HepG2 (cell line): ENCODE measurements around the gene FBP1. TPM values are rescaled to one million over a fixed set of nuclear protein-coding genes. Genes with fewer than 3 reads are reported as not detected.

ENCODE experiments used
- ATAC-seq: fragments of 200-7000 bp; cut with Tn5 transposase; 3 replicates; pipeline ENCODE4 v1.9.1; 2020; ENCODE audit warnings: mild to moderate bottlenecking, moderate library complexity
- BruUV-seq: library from RNA; stranded (reverse); fragments of 400-500 nt; replicated peaks from 2 replicates; lab custom pipeline; 2021; lab: Mats Ljungman, UMichigan
- CTCF ChIA-PET: fragments of 300-600 bp; formaldehyde crosslinking; extraction: SDS; loops from one replicate; lab custom pipeline; 2021; ENCODE audit warnings: low total read pairs, inconsistent platforms, low intra/inter-chr PET ratio; lab: Yijun Ruan, JAX
- POLR2A ChIA-PET: fragments of 350-600 bp; sonication (Branson Sonifier 250); formaldehyde crosslinking; loops from one replicate; lab custom pipeline; 2020; ENCODE audit warnings: antibody characterized with exemption, inconsistent platforms; lab: Yijun Ruan, JAX
- DNase-seq: peaks from one replicate; pipeline ENCODE4 v3.0.0-alpha.2; 2015; ENCODE audit warnings: low spot score
- FAIRE-seq: peaks from 3 replicates; lab custom pipeline; 2011; peaks lifted over from hg19 to GRCh38; lab: Jason Lieb, UNC
- H2AFZ ChIP-seq: one replicate; pipeline ENCODE4 v1.6.1; 2011; ENCODE audit warnings: low read length, inconsistent platforms
- H3K27ac ChIP-seq: fragments of 300-600 bp; 3 replicates; pipeline ENCODE4 v1.8.0; 2011; ENCODE audit warnings: mixed run types, mild to moderate bottlenecking, mixed read lengths, low read length, inconsistent platforms; ENCODE audit not compliant: insufficient read depth; ENCODE audit errors: extremely low read length
- H3K27me3 ChIP-seq, 2 experiments: fragments of 200-600 bp in 1 of 2; 2 replicates in 1 of 2; 3 replicates in 1 of 2; pipeline versions ENCODE4 v1.6.0 to v1.8.0; 2011; ENCODE audit warnings: low read length in 2 of 2, mild to moderate bottlenecking in 2 of 2, moderate library complexity in 2 of 2, inconsistent platforms in 1 of 2; ENCODE audit not compliant: insufficient read depth in 2 of 2, control insufficient read depth in 1 of 2
- H3K36me3 ChIP-seq, 2 experiments: fragments of 200-600 bp in 1 of 2; replicated peaks in 1 of 2; 2 replicates in 1 of 2; 3 replicates in 1 of 2; pipeline versions ENCODE4 v1.5.1 to v1.8.0; 2011; ENCODE audit warnings: low read length in 2 of 2, inconsistent platforms in 1 of 2; ENCODE audit not compliant: insufficient read depth in 2 of 2, control insufficient read depth in 1 of 2
- H3K4me1 ChIP-seq: 2 replicates; pipeline ENCODE4 v1.5.1; 2012; ENCODE audit warnings: low read length, inconsistent platforms; ENCODE audit not compliant: insufficient read depth
- H3K4me2 ChIP-seq: 2 replicates; pipeline ENCODE4 v1.6.0; 2011; ENCODE audit warnings: low read depth, low read length, inconsistent platforms
- H3K4me3 ChIP-seq, 3 experiments: fragments of 200-600 bp in 1 of 3; sonication (generic), shearing (Covaris generic) in 1 of 3; replicated peaks in 1 of 3; 2 replicates each; pipeline ENCODE4 v1.5.1; 2011 to 2016; ENCODE audit warnings: low read length in 3 of 3, inconsistent platforms in 2 of 3, low read depth in 2 of 3, mild to moderate bottlenecking in 2 of 3, control low read depth in 1 of 3, mixed read lengths in 1 of 3; ENCODE audit not compliant: insufficient read depth in 1 of 3
- H3K79me2 ChIP-seq: one replicate; pipeline ENCODE4 v1.6.1; 2011; ENCODE audit warnings: low read length, inconsistent platforms; ENCODE audit not compliant: insufficient read depth
- H3K9ac ChIP-seq: 2 replicates; pipeline ENCODE4 v1.6.0; 2011; ENCODE audit warnings: mild to moderate bottlenecking, low read depth, low read length, inconsistent platforms; ENCODE audit not compliant: insufficient read depth
- H3K9me3 ChIP-seq: 2 replicates; pipeline ENCODE4 v1.5.1; 2012; ENCODE audit warnings: mild to moderate bottlenecking, low read length
- H4K20me1 ChIP-seq: 2 replicates; pipeline ENCODE4 v1.6.0; 2011; ENCODE audit warnings: inconsistent platforms, mild to moderate bottlenecking, low read length, moderate library complexity; ENCODE audit not compliant: insufficient read depth
- ARHGAP35 ChIP-seq: sonication (generic); formaldehyde crosslinking; IDR thresholded peaks from 2 replicates; pipeline ENCODE4 v1.9.0; 2022; ENCODE audit warnings: mild to moderate bottlenecking, inconsistent platforms, moderate library complexity, missing genetic modification reagents, borderline replicate concordance
- ATF7-NPFF ChIP-seq: sonication (generic); formaldehyde crosslinking; IDR thresholded peaks from 2 replicates; pipeline ENCODE4 v1.8.1; 2023; ENCODE audit warnings: mild to moderate bottlenecking, low read depth, missing genetic modification reagents, moderate library complexity
- ATRX ChIP-seq: sonication (generic); formaldehyde crosslinking; IDR thresholded peaks from 2 replicates; pipeline ENCODE4 v1.4.0; 2020; ENCODE audit warnings: missing genetic modification reagents, borderline replicate concordance
- HNF1A ChIP-seq, 2 experiments: sonication (generic) in 1 of 2; formaldehyde crosslinking in 1 of 2; IDR thresholded peaks; 2 replicates each; pipeline versions ENCODE4 v1.4.0 to v1.6.1; 2016 to 2020; ENCODE audit warnings: borderline replicate concordance in 1 of 2, low read depth in 1 of 2, mild to moderate bottlenecking in 1 of 2, missing genetic modification reagents in 1 of 2
- NFE2 ChIP-seq: sonication (generic); formaldehyde crosslinking; IDR thresholded peaks from 2 replicates; pipeline ENCODE4 v1.4.0; 2020; ENCODE audit warnings: missing genetic modification reagents
- NFIC ChIP-seq: IDR thresholded peaks from 2 replicates; pipeline ENCODE4 v1.6.1; 2012; ENCODE audit warnings: mild to moderate bottlenecking, low read length, inconsistent platforms
- REL ChIP-seq: sonication (generic); formaldehyde crosslinking; conservative IDR thresholded peaks from 2 replicates; pipeline ENCODE4 v1.8.0; 2022; ENCODE audit warnings: mild to moderate bottlenecking, missing genetic modification reagents, moderate library complexity
- ZFP1 ChIP-seq: IDR thresholded peaks from 2 replicates; pipeline ENCODE4 v1.6.1; 2016
- ZNF121 ChIP-seq: sonication (generic); formaldehyde crosslinking; IDR thresholded peaks from 2 replicates; pipeline ENCODE4 v1.5.0; 2020; ENCODE audit warnings: mild to moderate bottlenecking, missing genetic modification reagents
- ZNF317 ChIP-seq: sonication (generic); formaldehyde crosslinking; IDR thresholded peaks from 2 replicates; pipeline ENCODE4 v1.5.0; 2020; ENCODE audit warnings: mild to moderate bottlenecking, missing genetic modification reagents
- ZNF451 ChIP-seq: sonication (generic); formaldehyde crosslinking; IDR thresholded peaks from 2 replicates; pipeline ENCODE4 v1.5.0; 2020; ENCODE audit warnings: mild to moderate bottlenecking, missing genetic modification reagents
- ZNF547 ChIP-seq: sonication (generic); formaldehyde crosslinking; IDR thresholded peaks from 2 replicates; pipeline ENCODE4 v1.5.1; 2020; ENCODE audit warnings: mild to moderate bottlenecking, missing genetic modification reagents
- ZNF563 ChIP-seq: sonication (generic); formaldehyde crosslinking; IDR thresholded peaks from 2 replicates; pipeline ENCODE4 v1.8.0; 2022; ENCODE audit warnings: mild to moderate bottlenecking, moderate library complexity, missing genetic modification reagents
- ZNF614 ChIP-seq: IDR thresholded peaks from 2 replicates; pipeline ENCODE4 v1.6.1; 2018; ENCODE audit warnings: missing biosample characterization, missing genetic modification reagents, inconsistent platforms, borderline replicate concordance
- ZNF670 ChIP-seq: sonication (generic); formaldehyde crosslinking; IDR thresholded peaks from 2 replicates; pipeline ENCODE4 v1.8.0; 2022; ENCODE audit warnings: mild to moderate bottlenecking, missing genetic modification reagents, borderline replicate concordance
- ZNF746 ChIP-seq: sonication (generic); formaldehyde crosslinking; IDR thresholded peaks from 2 replicates; pipeline ENCODE4 v1.8.0; 2022; ENCODE audit warnings: mild to moderate bottlenecking, missing genetic modification reagents
- ZNF782 ChIP-seq: sonication (generic); formaldehyde crosslinking; IDR thresholded peaks from 2 replicates; pipeline ENCODE4 v1.4.0; 2020; ENCODE audit warnings: missing genetic modification reagents, mild to moderate bottlenecking, borderline replicate concordance
- WGBS: methylation state at CpG from one replicate; pipeline ENCODE4 v1.1.6; 2017; ENCODE audit warnings: low lambda C conversion rate; 5-methylcytosine and 5-hydroxymethylcytosine counted together
- in situ Hi-C: cut with HindIII; loops from 2 replicates; pipeline ENCODE4 v1.10.0; 2017; ENCODE audit warnings: low pct_unique_long_range_greater_than_20kb; ENCODE audit not compliant: extremely low pct_ligation_motif_present
- intact Hi-C: fragments of 100-400 bp; cut with micrococcal nuclease; formaldehyde crosslinking; loops from one replicate; pipeline ENCODE4 v1.10.0; 2022; ENCODE audit not compliant: unreplicated experiment
- polyA plus RNA-seq, 8 experiments: library from polyadenylated mRNA; depleted of rRNA in 3 of 8; stranded (reverse) in 7 of 8; unstranded in 1 of 8; fragments of >200 nt; fragmentation: Illumina TruSeq in 4 of 8; extraction: Trizol in 4 of 8; gene quantifications; 2 replicates each; pipeline versions ENCODE4 v1.2.1 to v1.2.3, GENCODE V29; 2011 to 2016; ENCODE audit warnings: low read depth in 4 of 8, missing spikeins in 1 of 8, mixed read lengths in 1 of 8; ENCODE audit not compliant: insufficient read depth in 1 of 8
- total RNA-seq, 5 experiments: library from RNA; depleted of rRNA; stranded (reverse); fragments of >200 nt; fragmentation: Illumina TruSeq; extraction: Trizol; gene quantifications; 2 replicates each; pipeline ENCODE4 v1.2.3, GENCODE V29; 2016; ENCODE audit warnings: low read depth in 1 of 5
- TF ChIP-seq, protein P1 (sequence below): sonication (generic); formaldehyde crosslinking; IDR thresholded peaks from 2 replicates; pipeline ENCODE4 v1.8.1; 2023; ENCODE audit warnings: mild to moderate bottlenecking, moderate library complexity, missing genetic modification reagents

FBP1 gene
- total and polyA plus RNA-seq, 2 of the 13 experiments (the other 11 are each of a cell fraction or from before 2014, with no cell fraction given): 0.29 to 0.53 TPM

DNA sequence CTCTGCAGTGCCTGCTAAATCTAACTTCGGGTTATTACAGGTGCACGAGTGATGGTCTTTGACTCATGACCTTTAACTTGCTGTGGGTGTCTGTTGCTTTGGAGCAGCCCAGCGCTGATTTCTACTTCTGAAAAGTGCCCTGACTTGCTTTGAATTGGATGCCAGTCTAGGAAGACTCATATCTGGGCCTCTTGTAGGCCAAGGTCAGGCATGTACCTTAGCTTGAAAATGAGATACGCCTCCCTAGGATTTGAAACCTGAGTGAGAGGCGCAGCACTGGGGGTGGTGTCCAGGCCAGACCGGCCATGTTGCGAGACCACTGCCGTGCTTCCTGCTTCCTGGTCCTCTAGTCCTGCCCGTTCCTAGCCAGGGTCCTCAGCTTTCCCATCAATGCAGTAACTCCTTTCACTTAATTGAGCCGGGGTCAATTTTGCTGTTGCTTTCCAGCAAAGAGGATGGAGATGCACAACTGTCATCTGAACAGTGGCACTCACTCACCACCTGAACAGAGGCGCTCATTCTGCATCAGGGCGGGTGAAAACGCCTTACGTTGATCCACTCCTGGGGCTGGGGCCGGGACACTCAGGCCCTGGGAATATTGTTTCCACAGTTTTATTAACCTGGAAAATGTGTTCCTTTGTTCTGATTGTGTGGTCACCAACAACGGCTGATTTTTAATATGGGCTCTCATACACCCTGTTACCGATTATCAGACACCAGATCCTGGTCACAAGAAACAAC is 70.2 kb downstream of the FBP1 start:
- Histone ChIP-seq H2AFZ (no peak overlapping the region), H3K9ac (no peak overlapping the region), H3K9me3 (no peaks in the 10 kb centered on the region), H3K36me3 (no peaks in the 10 kb centered on the region), H3K27me3 (no peaks in the 10 kb centered on the region; a peak in 1 of 5 replicates), H3K4me1 (no peaks in the 10 kb centered on the region), H4K20me1 (no peaks in the 10 kb centered on the region), H3K27ac (no peak overlapping the region), H3K4me3 (no peak overlapping the region), H3K79me2 (no peaks in the 10 kb centered on the region), H3K4me2 (no peak overlapping the region)
- FAIRE-seq (no peak), ATAC-seq (no peak), DNase-seq (no peak)
- in situ Hi-C loops (no loop called here), intact Hi-C loops (no loop called here)
- ChIA-PET POLR2A (no interaction called here), CTCF (no interaction called here)
- TF ChIP-seq NFE2 (CRISPR knock-in tag): no peak
- TF ChIP-seq HNF1A (IDR thresholded peaks at IDR 0.05; ENCODE audit: low read depth): no peak
- no peak for TF ChIP-seq HNF1A (CRISPR knock-in tag; IDR thresholded peaks at IDR 0.05; ENCODE audit: borderline replicate concordance)
- TF ChIP-seq ZNF547 (CRISPR knock-in tag): no peak
- no peak for TF ChIP-seq ZNF614
- TF ChIP-seq ZNF121 (CRISPR knock-in tag): no peak
- TF ChIP-seq ARHGAP35 (CRISPR knock-in tag): no peak
- no peak for TF ChIP-seq REL (CRISPR knock-in tag)
- TF ChIP-seq ZNF563 (CRISPR knock-in tag): no peak
- no peak for TF ChIP-seq ZNF746
- TF ChIP-seq, protein P1, sequence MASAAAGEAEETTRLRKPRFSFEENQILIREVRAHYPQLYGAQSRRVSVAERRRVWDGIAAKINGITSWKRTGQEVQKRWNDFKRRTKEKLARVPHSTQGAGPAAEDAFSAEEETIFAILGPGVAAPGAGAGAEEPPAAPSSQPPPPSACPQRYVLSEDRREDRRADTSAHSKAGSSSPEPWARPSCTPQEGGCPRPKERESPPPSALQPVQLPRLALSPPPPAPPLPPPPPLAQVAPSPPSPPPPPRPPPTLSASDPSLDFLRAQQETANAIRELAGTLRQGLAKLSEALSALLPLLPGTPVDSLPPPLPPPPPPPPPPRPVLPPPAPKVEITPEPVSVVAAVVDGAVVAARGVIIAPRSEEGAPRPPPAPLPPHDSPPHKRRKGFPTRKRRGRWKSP: no peak
- no peak for TF ChIP-seq ZNF317 (CRISPR knock-in tag)
- no peak for TF ChIP-seq ZNF451 (CRISPR knock-in tag)
- TF ChIP-seq ATRX: no peak
- TF ChIP-seq ATF7-NPFF (CRISPR knock-in tag): no peak
- TF ChIP-seq ZNF670 (CRISPR knock-in tag): no peak
- no peak for TF ChIP-seq ZFP1
- TF ChIP-seq ZNF782 (CRISPR knock-in tag): no peak
- no peak for TF ChIP-seq NFIC
- WGBS: 59% methylated on average over 12 of the region's 17 CpGs
- no TSS peak for BruUV-seq
